Stimulated activated CD8-positive, alpha-beta memory T cell treated with anti-CD3 and anti-CD28 coated beads, Interleukin-7, amount 100 ng/mL, for 1 hour (primary cell): ENCODE data around the gene POTEC.
"Not testable (repeated sequence)": the region's sequence is repeated elsewhere in the genome, so short reads cannot be mapped to it uniquely, and the experiment has no call there.

Experiments
- DNase-seq, 2 donors: peaks; one replicate each; pipeline ENCODE4 v3.0.0-alpha.2; 2020; ENCODE audit warnings: low read depth in 2 of 2

The POTEC gene

DNA sequence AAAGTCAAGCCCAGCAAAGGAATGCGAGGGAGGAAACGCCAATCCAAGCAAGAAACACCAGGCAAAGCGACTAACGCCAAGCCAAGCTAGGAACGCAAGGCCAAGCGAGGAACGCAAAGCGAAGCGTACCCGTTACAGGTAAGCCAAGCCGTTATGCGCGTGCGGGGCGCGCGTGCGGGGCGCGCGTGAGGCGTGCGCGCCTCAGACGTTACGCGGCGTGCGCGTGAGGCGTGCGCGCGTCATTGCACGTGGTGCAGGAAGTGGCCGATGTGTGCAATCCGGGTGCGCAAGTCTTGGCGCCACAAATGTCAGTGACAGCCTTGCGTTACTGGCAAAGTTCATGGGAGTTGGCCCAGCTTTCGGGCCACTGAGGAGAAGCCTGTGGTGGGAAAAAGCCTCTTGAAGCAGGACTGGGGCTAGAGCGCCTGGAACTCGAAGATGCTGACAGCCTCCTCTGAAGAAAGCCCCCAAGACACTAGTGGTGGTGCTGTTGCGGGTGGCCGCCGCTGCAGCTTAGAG lies at the start of gene POTEC:
Gene POTEC, minus strand, starts transcription at position 155 of the 519 bp plus-strand sequence. CDS start 454 bp downstream, outside the sequence.
- not testable (repeated sequence) for DNase-seq

DNA sequence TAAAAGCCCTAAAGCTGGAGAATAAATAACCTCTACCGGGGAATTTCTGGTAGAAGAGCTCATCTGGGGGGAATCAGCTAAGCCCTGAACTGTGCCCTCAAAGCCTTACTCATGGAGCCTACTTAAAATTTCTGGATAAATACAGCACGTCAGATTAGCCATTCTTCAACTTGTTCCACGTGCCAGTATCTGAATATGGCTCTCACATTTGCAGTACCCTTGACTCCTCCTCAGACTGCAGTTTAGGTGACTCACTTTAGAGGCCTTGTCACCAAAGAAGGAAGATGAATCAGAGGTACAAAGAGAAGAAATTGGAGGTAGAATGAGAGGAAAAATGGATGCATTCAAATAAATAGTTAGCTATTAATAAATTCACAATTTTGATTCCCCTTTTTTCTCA lies 34.6 kb upstream of the POTEC start:
- DNase-seq = no peak

DNA sequence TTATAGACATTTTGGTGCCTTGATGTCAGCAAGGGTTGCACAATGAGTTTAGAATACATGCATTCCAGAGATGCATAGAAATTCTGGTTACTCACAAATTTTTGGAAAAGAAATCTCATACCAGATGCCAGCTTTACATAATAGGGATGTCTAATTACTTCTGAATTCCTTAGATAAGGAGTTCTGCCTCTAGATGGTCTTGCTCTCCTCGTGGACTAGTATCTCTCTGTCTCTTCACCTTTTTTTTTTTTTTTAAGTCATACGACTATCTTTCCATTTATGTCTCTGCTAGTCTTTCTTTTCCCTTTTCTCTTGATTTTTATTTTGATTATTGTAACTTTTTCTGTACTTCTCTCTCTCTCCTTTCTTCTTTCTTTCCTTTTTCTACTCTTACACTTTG lies 16.1 kb upstream of the POTEC start:
- not testable (repeated sequence) for DNase-seq

DNA sequence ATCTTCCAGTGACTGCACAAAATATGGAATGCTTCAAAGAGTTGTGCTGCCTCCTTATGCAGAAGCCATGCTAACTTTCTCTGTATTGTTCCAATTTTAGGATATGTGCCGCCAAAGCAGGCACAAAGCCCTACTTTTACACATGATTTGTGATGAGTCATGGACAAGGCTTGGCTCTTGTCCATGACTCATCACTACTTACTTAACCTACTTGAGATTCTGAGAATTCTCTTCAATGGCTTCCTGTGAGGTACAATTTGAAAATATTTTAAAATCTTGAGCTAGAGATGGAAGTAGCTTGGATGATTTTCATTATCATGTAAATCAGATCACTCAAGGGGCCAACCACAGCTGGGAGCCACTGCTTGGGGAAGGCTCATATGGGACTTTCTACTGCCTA lies 11.7 kb downstream of the POTEC start:
- DNase-seq = not testable (repeated sequence)

DNA sequence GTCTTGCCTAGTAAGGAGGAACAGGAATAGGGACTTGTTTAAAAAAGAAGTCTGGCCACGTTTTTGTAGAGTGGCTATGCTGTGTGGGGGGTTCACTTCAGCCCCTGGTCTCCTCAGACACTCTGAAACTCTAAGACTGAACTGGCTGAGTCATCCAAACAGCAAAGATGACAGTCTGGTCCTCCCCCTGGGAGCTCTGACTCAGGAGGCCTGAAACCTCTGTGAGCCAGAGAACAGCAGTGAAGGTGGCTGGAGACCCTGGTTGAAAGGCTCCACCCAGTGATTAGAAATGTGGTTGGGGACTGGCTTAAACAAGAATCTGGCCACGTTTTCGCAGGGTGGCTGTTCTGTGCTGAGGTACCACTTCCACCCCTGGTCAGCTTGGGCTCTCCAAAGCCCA lies 32.7 kb downstream of the POTEC start:
- DNase-seq = not testable (repeated sequence)

DNA sequence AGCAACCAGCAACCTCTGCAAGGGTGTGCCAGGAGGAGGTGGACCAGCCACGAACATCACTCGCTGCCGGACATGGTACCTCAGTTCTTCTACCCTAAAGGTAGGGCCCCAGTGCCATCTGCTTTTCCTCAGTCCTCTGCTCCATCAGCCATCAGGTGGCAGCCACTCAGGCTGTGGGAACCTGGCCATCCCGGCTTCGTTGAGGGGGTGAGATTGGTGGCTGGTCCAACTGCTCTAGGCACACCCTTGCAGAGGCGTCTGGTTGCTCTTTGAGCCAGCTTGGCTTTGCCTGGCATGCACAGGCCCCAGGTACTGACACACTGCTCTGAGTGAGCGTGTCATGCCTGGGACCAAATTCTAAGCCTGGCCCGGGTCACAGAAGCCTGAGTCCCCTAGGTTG lies 39.7 kb downstream of the POTEC start:
- not testable (repeated sequence) for DNase-seq

DNA sequence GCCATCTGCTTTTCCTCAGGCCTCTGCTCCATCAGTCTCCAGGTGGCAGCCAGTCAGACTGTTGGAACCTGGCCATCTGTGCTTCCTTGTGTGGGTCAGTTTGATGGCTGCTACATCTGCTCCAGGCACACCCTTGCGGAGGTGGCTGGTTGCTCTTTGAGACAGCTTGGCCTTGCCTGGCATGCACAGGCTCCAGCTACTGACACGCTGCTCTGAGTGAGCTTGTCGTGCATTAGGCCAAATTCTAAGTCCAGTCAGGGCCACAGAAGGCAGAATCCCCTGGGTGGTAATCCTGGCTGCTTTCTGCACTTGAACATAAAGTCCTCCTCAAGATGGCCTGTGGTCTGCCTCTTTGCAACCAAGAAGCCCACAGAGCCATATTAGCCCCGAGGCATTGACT lies 41.5 kb downstream of the POTEC start:
- not testable (repeated sequence) for DNase-seq

DNA sequence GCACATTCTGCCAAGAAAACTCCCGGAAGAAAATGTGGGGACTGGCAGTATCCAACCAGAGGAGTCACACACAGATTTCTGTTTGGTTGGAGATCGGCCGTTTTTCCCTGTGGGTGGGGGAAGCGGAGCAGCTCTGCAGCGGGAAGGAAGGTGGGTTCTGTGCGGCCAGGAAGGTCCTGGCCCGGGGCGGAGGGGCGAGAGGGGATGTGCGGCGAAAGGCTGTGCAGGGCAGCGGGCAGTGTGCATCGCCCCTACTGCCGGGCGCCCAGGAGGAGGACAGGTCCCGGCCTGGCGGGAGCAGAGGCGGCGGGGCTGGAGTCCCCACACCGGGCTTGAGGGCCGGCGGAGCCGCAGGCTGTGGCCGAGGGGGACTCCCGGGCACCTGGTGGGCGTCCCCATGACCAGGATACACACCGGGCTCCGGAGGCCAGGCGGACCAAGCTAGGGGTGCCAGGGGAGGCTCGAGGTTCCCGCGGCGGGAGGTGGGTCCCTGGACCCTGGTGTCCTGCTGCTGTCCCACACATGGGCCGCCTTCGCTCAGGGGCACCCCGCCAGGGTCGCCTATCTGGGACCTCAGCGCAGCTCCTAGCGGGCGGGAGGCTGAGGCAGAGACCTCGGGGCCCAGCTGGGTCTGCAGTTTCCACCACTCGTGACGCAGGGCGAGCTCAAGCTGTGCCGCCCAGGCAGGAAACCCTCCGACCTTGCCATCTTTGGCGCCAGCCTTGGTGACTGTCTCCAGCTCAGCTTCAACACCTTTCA lies 54.0 kb downstream of the POTEC start:
- DNase-seq = not testable (repeated sequence)

DNA sequence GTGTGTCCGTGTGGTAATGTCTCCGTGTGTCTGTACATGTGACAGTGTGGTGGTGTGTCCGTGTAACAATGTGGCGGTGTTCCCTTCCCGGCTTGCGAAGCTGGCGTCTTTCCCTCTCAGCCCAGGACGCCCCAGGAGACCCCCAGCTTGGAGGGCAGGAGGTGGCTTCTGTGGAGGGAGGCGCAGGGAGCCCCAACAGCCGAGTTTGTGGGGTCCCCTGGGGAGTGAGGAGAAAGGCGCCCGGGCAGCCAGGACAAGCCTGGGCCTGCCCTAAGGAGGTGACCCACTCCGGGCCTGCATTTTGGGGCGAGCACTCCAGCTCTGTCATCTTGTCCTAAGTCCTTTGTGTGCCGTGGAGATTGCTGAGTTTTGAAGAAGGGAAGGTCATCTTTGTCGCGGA lies 54.6 kb downstream of the POTEC start:
- not testable (repeated sequence) for DNase-seq

DNA sequence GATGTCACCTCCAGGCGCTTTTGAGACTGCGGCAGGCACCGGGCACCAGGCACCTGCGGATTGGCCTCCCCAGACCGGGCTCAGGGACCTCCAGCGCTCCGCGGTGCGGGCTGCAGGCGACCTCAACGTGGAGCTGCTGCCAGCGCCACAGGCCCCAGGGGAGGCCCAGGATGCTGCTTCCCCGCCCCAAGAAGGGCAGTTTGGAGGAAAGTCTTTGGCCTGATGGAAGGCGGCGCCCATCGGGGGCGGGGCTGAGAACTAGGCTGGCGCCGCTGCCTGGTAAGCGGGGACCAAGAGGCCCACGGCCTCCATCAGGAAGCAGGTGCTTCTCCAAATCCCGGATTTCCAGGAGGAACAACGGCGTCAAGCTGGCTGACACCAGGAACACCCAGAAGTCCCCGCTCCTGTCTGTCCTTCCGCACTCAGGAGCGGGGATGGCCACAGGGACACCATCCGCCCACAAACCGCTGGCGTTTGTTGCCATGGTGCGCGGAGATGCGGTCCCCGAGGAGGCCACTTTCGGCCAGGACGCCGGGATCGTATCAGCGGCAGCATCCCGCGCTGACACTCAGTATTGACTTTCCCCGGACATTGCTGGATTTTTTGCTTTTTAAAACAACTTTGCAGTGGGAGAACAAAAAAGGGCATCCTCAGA lies 56.3 kb downstream of the POTEC start:
- DNase-seq = not testable (repeated sequence)

DNA sequence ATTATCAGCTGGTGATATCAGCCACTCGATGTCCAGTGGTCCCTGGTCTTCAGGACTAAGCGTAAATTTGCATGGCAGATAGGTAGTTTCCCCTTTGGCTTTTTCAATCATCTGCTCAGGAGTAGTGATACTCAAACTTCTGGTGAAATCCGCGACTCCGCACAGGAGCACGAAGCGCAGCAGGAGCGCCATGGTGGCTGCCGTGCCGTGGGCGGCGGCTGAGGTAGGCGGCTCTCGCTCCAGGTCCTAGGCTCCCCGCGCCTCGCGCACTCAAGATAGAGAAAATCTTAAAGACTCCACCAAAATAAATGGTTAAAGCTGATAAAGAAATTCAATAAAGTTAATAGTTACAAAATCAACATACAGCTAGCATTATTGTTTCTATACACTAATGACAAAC lies 64.3 kb downstream of the POTEC start:
- DNase-seq = not testable (repeated sequence)

DNA sequence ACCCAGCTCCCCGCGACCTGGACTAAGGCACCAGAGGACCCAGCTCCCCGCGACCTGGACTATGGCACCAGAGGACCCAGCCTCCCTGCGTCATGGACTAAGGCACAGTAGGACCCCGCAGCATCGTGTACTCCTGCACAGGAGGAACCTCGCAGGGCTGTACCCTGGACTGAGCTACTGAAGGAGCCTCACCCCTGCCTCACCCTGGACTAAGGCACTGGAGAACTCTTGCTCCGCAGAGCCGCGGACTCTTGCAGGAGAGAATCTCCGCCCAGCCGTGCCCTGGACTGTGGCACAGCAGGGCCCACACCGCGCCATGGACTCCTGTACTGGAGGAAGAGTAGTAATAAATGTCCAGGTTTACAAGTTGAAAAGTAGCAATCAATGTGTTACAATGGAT lies 67.9 kb downstream of the POTEC start:
- DNase-seq = not testable (repeated sequence)

DNA sequence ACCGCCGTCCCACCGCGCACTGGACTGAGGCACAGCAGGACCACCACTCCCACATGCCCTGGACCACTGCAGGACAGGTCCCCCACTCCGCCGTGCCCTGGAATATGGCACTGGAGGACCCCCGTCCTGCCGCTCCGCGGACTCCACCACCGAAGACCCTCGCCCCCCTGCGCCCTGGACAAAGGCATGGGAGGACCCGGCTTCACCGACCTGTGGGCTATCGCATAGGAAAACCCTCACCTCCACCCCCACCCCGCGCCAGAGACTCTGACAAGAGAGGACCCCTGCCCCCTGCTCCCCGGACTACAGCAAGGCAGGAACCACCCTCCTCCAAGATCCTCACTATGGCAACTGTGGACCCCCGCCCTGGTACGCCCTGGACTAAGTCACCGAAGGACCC lies 68.6 kb downstream of the POTEC start:
- not testable (repeated sequence) for DNase-seq

DNA sequence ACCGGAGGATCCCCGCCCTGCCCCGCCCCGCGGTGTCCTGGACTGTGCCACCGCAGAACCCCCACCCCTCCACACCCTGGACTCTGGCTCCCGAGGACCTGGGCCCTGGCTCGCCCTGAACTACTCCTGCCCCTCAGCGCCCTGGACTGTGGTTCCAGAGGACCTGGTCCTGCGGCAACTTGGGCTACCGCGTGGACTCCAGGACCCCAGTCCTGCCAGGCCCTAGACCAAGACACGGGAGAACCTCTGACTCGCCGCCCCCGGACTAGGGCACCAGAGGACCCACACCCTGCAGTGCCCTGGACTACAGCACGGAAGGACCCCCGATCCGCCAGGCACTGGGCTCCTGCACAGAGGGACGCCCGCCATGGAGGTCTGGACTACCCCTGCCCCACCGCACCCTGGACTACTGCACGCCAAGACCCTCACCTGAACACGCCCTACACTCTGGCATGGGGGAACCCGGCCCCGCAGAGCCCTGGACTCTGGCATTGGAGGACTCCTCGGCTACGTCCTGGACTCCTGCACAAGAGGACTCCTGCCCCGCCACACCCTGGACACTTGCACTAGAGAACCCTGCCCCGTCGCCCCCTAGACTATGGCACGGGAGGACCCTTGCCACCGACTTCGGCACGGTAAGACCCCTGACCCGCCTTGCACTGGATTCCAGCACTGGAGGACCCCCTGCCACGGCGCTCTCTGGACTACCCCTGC lies 69.2 kb downstream of the POTEC start:
- DNase-seq = not testable (repeated sequence)

DNA sequence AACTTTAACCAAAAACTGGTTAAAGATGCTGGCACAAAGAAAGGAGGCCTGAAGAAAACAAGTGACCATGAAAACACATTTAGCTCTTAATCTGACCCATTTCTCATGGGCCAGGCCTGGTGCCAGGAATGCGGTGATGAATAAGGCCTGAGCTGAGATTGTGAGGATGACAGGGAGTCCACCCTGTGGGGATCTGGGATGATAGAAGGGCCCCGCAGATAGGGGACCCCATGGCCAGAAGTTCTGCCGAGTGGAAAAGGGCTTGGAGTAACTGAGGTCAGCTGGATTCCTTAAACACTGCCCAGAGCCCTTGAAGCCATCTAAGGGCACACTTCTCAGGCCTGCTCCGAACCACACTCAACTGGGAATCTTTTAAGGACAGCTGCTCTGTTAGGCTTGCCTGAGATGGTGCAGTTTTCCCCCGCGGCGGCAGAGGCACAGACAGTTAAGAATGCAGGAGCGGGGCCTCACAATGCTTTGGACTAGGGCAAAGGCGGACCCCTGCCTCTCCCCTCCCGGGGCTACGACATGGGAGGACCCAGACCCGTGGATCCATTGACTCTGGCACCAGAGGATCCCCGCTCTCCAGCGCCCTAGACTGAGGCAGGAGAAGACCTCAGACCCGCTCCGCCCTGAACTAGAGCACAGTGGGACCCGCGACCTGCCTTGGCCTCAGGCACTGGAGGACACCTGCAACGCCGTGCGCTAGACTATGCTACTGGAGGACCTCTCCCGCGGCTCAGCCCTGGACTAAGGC lies 70.0 kb downstream of the POTEC start:
- DNase-seq = not testable (repeated sequence)

DNA sequence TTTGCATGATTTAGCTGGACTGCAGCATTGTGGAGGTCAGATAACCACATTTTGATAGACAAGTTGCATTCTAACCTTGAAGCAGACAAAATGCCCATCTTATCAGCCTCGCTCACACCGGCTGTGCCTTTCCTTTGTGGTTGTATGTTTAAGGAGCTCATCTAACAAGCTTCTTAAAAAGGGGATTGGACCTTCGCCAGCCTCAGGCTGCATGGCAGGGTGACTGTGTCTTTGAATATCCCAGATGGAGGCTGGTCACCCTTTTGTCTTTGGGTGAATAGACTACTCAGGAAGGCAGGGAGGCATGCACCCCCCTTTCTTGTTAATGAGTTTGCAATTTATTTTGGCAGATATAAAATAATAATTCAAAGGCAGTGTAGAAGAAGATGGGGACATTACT lies 72.1 kb downstream of the POTEC start:
- DNase-seq = not testable (repeated sequence)

DNA sequence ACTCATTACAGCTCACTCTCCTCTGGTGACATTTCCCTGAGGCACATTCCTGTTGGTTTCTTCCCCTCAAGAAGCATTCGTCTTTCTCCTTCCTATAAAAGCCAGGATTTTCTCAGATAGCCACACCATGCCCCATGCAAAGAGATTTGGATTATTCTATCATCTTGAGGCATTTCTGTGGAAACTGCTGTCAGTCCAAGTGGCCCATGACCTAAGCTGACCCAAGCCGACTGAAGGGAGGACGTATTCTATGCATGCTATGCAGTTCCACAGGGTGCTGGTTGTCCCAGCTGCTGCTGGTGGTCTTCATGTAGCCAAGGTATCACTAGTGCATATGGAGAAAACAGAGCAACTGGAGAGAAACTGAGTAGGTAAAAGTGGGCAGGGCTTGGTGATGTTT lies 73.0 kb downstream of the POTEC start:
- not testable (repeated sequence) for DNase-seq

DNA sequence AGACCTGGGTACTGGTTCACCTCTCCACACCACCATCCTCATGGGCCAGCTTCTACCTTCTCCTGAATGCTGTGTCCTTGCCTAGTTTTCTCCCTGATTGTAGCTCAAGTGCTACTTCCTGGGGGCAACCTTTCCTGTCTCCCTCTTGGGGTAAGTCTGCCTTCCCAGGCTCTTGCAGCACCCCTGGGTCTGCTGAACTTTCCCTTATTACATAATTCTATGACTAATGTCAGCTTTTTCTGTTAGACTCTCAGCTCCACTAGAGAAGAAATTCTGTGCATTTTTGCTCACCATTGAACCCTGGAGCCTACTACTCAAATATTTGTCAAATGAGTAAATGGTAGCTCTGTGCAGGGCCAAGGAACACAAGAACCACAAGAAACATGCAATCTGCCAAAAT lies 73.4 kb downstream of the POTEC start:
- DNase-seq = not testable (repeated sequence)

DNA sequence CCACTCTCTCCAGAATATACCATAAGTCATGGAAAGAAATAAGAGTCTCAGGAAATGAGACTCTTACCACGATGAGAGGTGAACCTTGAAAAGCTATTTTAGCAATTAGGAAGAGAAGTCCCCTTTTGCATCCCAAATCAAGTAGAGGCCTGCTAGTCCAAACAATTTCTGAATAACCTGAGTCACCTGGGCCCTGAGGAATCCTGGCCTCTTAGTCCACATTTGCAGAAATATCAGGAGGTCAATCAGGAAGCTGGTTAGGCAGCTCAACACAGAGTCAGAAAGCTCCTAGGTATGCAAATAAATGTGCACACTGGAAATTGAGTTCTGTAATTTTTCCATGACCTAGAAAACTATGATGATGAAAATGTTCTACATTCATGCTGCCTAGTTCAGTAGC lies 77.4 kb downstream of the POTEC start:
- DNase-seq = not testable (repeated sequence)
